OCI-LY7 (cell line): ENCODE results near the gene POLA1.

ENCODE experiments used
- CTCF ChIP-seq: fragments of 200-600 bp; sonication (generic); conservative IDR thresholded peaks from 2 replicates; pipeline ENCODE4 v1.5.1; 2014; ENCODE audit warnings: mild to moderate bottlenecking, antibody characterized with exemption, low read length, moderate library complexity, mixed read lengths
- EZH2phosphoT487 ChIP-seq: fragments of 200-600 bp; sonication (generic); IDR thresholded peaks from 2 replicates; pipeline ENCODE4 v1.6.1; 2018; ENCODE audit warnings: low read depth, borderline replicate concordance, mild to moderate bottlenecking, mixed run types, antibody characterized with exemption, low read length, moderate library complexity, mixed read lengths

- TF ChIP-seq CTCF: no peak
- no peak for TF ChIP-seq EZH2phosphoT487
These were observed 46.3 kb upstream of the POLA1 start, which contains the start of gene PCYT1B for GRCh38 chrX:24647257-24648058.
